Measurements from ENCODE around the gene SMAD5.

GRCh38 chr5:136207631-136208030 is 75.0 kb downstream of the SMAD5 start:
- no peak for TF ChIP-seq ZFX (IDR thresholded peaks at IDR 0.05)
- TF ChIP-seq, protein P1, sequence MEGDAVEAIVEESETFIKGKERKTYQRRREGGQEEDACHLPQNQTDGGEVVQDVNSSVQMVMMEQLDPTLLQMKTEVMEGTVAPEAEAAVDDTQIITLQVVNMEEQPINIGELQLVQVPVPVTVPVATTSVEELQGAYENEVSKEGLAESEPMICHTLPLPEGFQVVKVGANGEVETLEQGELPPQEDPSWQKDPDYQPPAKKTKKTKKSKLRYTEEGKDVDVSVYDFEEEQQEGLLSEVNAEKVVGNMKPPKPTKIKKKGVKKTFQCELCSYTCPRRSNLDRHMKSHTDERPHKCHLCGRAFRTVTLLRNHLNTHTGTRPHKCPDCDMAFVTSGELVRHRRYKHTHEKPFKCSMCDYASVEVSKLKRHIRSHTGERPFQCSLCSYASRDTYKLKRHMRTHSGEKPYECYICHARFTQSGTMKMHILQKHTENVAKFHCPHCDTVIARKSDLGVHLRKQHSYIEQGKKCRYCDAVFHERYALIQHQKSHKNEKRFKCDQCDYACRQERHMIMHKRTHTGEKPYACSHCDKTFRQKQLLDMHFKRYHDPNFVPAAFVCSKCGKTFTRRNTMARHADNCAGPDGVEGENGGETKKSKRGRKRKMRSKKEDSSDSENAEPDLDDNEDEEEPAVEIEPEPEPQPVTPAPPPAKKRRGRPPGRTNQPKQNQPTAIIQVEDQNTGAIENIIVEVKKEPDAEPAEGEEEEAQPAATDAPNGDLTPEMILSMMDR (conservative IDR thresholded peaks at IDR 0.05), result no peak
